Measurements from ENCODE around the gene TANGO6.

- TF ChIP-seq CTCF (conservative IDR thresholded peaks at IDR 0.05; ENCODE audit: low read length) (no peak), EZH2phosphoT487 (IDR thresholded peaks at IDR 0.05; ENCODE audit: borderline replicate concordance, low read depth, low read length) (no peak)
Observed at GRCh38 chr16:69019811-69020210, 176.5 kb downstream of the TANGO6 start.
